ENCODE results near the gene USP48. TPM values are rescaled to one million over a fixed set of nuclear protein-coding genes. Genes with fewer than 3 reads are reported as not detected.
"Not testable (repeated sequence)": the region's sequence is repeated elsewhere in the genome, so short reads cannot be mapped to it uniquely, and the experiment has no call there.

The USP48 gene
- polyA plus RNA-seq, 3 donors: 57.2 to 80.3 (median 70.5) TPM

GRCh38 chr1:21820597-21821232 lies 37.8 kb upstream of the USP48 start:
- DNase-seq: no peak

GRCh38 chr1:21818656-21819055 lies 35.7 kb upstream of the USP48 start:
- DNase-seq: no peak

- no peak for DNase-seq
Observed at GRCh38 chr1:21816602-21817302, 33.8 kb upstream of the USP48 start.

GRCh38 chr1:21815724-21816321 lies 32.9 kb upstream of the USP48 start:
- no peak for DNase-seq

- DNase-seq: no peak
Observed at GRCh38 chr1:21814981-21815582, 32.1 kb upstream of the USP48 start.

GRCh38 chr1:21814241-21814918 lies 31.4 kb upstream of the USP48 start:
- DNase-seq: peak; percentile 38

GRCh38 chr1:21813542-21813941 lies 30.6 kb upstream of the USP48 start:
- no peak for DNase-seq

GRCh38 chr1:21811875-21812305 lies 28.9 kb upstream of the USP48 start, which contains the start of gene LDLRAD2:
Gene LDLRAD2 (plus strand): TSS chr1:21812265. CDS start chr1:21812452, 187 bp downstream.
- DNase-seq: no peak

GRCh38 chr1:21804536-21804935 lies 21.6 kb upstream of the USP48 start:
- no peak for DNase-seq

GRCh38 chr1:21801100-21801499 lies 18.2 kb upstream of the USP48 start:
- DNase-seq: no peak

GRCh38 chr1:21799730-21800129 lies 16.8 kb upstream of the USP48 start:
- DNase-seq: no peak

- DNase-seq: no peak
Observed at GRCh38 chr1:21795075-21795474, 12.1 kb upstream of the USP48 start.

GRCh38 chr1:21794656-21795055 lies 11.7 kb upstream of the USP48 start:
- DNase-seq: no peak

- no peak for DNase-seq
Observed at GRCh38 chr1:21793104-21793503, 10.2 kb upstream of the USP48 start.

GRCh38 chr1:21786640-21787039 lies 3.7 kb upstream of the USP48 start:
- no peak for DNase-seq

GRCh38 chr1:21785764-21786163 lies 2.8 kb upstream of the USP48 start:
- DNase-seq: not testable (repeated sequence)

- DNase-seq: no peak
Observed at GRCh38 chr1:21783679-21784603, 992 bp upstream of the USP48 start.

- DNase-seq: peak; percentile 38
Observed at GRCh38 chr1:21782349-21782867, 541 bp downstream of the USP48 start.

- peak; percentile 45 for DNase-seq
Observed at GRCh38 chr1:21781815-21782348, 1.1 kb downstream of the USP48 start.

Data from renal pelvis (tissue), 4 donors.